Measurements from ENCODE around the gene CEL.

DNA sequence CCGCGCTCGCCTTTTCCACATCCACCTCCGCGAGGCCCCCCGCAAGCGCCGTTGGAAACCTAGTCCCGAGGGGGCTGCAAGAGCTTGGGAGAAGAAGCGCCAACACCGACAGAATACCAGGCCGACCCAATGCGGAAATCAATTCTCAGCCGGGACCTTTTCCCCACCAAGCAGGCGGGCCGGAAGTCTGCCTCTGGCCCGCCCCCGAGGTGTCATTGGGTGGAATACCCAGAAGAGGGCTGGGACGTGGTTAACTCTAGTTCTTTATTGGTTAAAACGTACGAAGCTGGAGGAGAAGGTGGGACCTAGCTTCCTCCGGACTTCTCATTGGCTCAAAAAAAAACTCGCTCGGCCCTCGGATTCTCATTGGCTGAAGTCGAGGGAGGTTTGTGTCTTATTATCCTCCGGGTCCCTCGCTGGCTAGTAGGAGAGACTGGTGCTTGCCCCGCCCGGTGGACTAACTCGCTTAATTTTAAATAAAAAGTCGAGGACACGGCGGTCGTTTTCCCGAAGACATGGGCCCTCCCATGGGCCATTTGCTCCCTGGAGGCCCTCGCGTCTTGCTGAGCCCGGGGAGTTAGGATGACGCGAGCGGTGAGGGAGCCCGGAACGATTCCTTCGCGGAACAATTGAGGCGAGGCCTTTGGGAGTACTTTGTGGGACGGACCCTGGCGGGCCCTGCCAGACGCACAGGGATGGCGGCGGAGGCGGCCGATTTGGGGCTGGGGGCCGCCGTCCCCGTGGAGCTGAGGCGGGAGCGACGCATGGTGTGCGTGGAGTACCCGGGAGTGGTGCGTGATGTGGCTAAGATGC is 31.3 kb upstream of the CEL start, which contains the start of gene GTF3C5:
- TF ChIP-seq, protein P1, sequence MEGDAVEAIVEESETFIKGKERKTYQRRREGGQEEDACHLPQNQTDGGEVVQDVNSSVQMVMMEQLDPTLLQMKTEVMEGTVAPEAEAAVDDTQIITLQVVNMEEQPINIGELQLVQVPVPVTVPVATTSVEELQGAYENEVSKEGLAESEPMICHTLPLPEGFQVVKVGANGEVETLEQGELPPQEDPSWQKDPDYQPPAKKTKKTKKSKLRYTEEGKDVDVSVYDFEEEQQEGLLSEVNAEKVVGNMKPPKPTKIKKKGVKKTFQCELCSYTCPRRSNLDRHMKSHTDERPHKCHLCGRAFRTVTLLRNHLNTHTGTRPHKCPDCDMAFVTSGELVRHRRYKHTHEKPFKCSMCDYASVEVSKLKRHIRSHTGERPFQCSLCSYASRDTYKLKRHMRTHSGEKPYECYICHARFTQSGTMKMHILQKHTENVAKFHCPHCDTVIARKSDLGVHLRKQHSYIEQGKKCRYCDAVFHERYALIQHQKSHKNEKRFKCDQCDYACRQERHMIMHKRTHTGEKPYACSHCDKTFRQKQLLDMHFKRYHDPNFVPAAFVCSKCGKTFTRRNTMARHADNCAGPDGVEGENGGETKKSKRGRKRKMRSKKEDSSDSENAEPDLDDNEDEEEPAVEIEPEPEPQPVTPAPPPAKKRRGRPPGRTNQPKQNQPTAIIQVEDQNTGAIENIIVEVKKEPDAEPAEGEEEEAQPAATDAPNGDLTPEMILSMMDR (conservative IDR thresholded peaks at IDR 0.05; ENCODE audit: low read depth, low read length): no peak
- TF ChIP-seq EZH2 (IDR thresholded peaks at IDR 0.05; ENCODE audit: borderline replicate concordance, low read depth, low read length, poor library complexity, severe bottlenecking): no peak

All from A673 (cell line).